ENCODE results near the gene PLET1. TPM values are rescaled to one million over a fixed set of nuclear protein-coding genes. Genes with fewer than 3 reads are reported as not detected.

Gene PLET1
- total RNA-seq, 2 donors from 2014 or later = not detected

DNA sequence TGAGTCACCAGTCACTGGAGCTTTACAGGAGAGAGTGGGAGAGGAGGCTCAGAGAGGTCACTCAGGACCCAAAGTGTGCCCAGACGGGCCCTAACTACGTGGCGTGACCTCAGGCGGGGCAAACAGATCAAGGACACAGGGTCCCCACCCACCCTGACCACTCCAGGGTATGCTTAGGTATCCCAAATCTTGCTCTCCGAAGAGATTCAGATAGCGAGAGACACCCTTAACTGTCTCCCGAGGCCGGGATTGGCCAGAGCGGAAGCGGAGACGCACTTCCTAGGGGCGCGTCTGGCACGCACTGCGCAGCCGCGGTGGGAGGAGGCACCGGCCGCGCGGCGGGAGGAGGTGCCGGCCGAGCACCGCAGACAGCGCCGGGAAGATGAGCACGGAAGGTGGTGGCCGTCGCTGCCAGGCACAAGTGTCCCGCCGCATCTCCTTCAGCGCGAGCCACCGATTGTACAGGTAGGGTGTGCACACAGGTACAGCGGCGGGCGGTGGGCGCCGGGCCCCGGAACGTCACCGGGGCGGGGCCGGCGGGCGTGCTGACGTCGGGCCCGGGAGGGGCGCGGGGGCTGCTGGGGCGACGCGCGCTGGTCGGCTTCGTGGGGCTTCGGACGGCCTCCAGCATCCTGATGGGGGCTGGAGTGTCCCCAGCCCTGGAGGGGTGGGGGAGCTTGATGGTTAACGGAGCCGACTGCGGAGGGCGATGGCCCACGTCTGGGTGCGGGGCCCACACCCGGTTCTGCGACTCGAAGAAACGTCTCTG, 34.4 kb downstream of the PLET1 start, which contains the start of gene PTS:
Gene PTS, plus strand, starts transcription at position 367 of the 769 bp plus-strand sequence. Its CDS starts 16 bp downstream, at position 383.
- Histone ChIP-seq H3K27me3 (replicated peaks; ENCODE audit: insufficient read depth) (no peaks in the 10 kb centered on the region), H3K4me1 (replicated peaks) (no peaks in the 10 kb centered on the region), H3K4me3 (peak within 1 kb of the TSS; percentile 55 to 73), H3K27ac (peak within 1 kb of the TSS; percentile 94), H3K36me3 (no peaks in the 10 kb centered on the region), H3K9me3 (no peaks in the 10 kb centered on the region)
- peak; percentile 72 for DNase-seq (ENCODE audit: low spot score)
- TF ChIP-seq POLR2AphosphoS5 (IDR thresholded peaks at IDR 0.05) (peak; percentile 90), POLR2A (IDR thresholded peaks at IDR 0.05) (peak; percentile 72)
- TF ChIP-seq, protein P1, sequence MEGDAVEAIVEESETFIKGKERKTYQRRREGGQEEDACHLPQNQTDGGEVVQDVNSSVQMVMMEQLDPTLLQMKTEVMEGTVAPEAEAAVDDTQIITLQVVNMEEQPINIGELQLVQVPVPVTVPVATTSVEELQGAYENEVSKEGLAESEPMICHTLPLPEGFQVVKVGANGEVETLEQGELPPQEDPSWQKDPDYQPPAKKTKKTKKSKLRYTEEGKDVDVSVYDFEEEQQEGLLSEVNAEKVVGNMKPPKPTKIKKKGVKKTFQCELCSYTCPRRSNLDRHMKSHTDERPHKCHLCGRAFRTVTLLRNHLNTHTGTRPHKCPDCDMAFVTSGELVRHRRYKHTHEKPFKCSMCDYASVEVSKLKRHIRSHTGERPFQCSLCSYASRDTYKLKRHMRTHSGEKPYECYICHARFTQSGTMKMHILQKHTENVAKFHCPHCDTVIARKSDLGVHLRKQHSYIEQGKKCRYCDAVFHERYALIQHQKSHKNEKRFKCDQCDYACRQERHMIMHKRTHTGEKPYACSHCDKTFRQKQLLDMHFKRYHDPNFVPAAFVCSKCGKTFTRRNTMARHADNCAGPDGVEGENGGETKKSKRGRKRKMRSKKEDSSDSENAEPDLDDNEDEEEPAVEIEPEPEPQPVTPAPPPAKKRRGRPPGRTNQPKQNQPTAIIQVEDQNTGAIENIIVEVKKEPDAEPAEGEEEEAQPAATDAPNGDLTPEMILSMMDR (IDR thresholded peaks at IDR 0.05) = peak in 1 of 4 experiments; percentile 19
- intact Hi-C loops (cut with DNase I) = loop anchor here (10.0 kb wide), 1 partner anchor 1059 kb away; no protein-coding TSS in a partner anchor
- 1% methylated on average over 43 of the region's 70 CpGs for WGBS

GRCh38 chr11:112225753-112226061, 35.0 kb downstream of the PLET1 start:
- TF ChIP-seq POLR2A (IDR thresholded peaks at IDR 0.05) = no peak
- no peak for TF ChIP-seq POLR2AphosphoS5 (IDR thresholded peaks at IDR 0.05)
- TF ChIP-seq, protein P1 (IDR thresholded peaks at IDR 0.05) = no peak
- peak overlapping the region; percentile 94 for H3K27ac ChIP-seq
- intact Hi-C loops (cut with DNase I) = loop anchor here (10.0 kb wide), 1 partner anchor 1059 kb away; no protein-coding TSS in a partner anchor
- H3K4me1 ChIP-seq (replicated peaks) = no peaks in the 10 kb centered on the region
- no peaks in the 10 kb centered on the region for H3K36me3 ChIP-seq
- H3K4me3 ChIP-seq = peak overlapping the region; percentile 55 to 73
- no peaks in the 10 kb centered on the region for H3K9me3 ChIP-seq
- no peak for DNase-seq (ENCODE audit: low spot score)
- no peaks in the 10 kb centered on the region for H3K27me3 ChIP-seq (replicated peaks; ENCODE audit: insufficient read depth)
- WGBS = 25% methylated on average over 8 of the region's 8 CpGs

DNA sequence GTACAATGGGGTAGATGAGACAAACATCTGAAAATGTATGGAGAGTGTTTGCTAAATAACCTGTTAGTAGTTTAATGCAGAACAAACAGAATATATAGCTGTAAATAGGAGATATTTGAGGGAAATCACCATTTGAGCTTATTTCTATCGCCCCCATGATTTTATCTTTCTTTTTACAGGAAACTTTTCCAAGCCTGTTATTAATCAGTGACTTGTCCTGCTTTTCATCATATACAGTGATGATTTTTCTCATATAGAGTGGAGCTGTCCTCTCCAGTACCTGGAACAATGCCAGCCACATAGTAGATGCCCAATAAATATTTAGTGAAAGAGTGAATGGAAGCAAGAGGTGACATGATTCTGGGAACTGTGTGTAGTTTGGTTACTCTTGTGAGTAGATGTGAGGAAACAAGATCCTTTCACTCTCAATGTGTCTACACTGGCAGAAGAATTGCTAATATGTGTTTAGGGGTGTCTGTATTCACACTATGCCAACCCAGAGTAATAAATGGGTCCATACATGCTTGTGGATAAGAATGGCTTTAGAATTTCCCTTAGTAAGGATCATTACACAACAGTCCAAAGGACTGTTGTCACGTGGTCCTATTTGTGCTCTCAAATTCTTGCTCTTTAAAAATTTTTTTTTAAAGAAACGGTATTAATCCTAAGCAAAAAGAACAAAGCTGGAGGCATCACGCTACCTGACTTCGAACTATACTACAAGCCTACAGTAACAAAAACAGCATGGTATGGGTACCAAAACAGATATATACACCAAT, 36.7 kb downstream of the PLET1 start:
- Histone ChIP-seq H3K4me3 (no peak overlapping the region), H3K4me1 (replicated peaks) (no peaks in the 10 kb centered on the region), H3K27ac (no peak overlapping the region), H3K36me3 (no peaks in the 10 kb centered on the region), H3K9me3 (no peaks in the 10 kb centered on the region), H3K27me3 (replicated peaks; ENCODE audit: insufficient read depth) (no peaks in the 10 kb centered on the region)
- intact Hi-C loops (cut with DNase I) = loop anchor here (10.0 kb wide), 1 partner anchor 1061 kb away; no protein-coding TSS in a partner anchor
- DNase-seq (ENCODE audit: low spot score) = no peak
- 89% methylated on average over 5 of the region's 5 CpGs for WGBS
- TF ChIP-seq POLR2A (IDR thresholded peaks at IDR 0.05) = no peak
- no peak for TF ChIP-seq POLR2AphosphoS5 (IDR thresholded peaks at IDR 0.05)
- TF ChIP-seq, protein P1 (IDR thresholded peaks at IDR 0.05) = no peak

DNA sequence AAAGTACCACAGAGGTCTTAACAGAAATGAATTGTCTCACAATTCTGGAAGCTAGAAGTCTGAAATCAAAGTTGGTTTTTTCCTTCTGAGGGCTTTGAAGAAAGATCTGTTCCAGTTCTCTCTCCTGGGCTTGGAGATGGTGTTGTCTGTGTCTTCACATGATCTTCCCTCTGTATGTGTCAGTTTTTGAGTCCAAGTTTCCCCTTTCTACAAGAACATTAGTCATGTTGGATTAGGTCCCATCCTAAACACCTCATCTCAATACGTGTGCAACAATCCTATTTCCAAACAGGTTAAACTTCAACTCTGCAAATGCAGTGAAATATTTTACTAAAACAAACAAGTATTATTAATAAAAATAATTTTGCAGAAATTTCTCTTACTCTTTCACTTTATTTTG, 37.5 kb downstream of the PLET1 start:
- Histone ChIP-seq H3K36me3 (no peaks in the 10 kb centered on the region), H3K9me3 (no peaks in the 10 kb centered on the region), H3K27me3 (replicated peaks; ENCODE audit: insufficient read depth) (no peaks in the 10 kb centered on the region), H3K4me1 (replicated peaks) (no peaks in the 10 kb centered on the region), H3K27ac (no peak overlapping the region), H3K4me3 (no peak overlapping the region)
- TF ChIP-seq, protein P1 (IDR thresholded peaks at IDR 0.05) = no peak
- TF ChIP-seq POLR2A (IDR thresholded peaks at IDR 0.05) (no peak), POLR2AphosphoS5 (IDR thresholded peaks at IDR 0.05) (no peak)
- no peak for DNase-seq (ENCODE audit: low spot score)
- WGBS = 44% methylated on average over 1 of the region's 1 CpG
- intact Hi-C loops (cut with DNase I) = loop anchor here (10.0 kb wide), 1 partner anchor 1062 kb away; no protein-coding TSS in a partner anchor

Measured in prostate gland (tissue), 2 donors.